ENCODE results near the gene MCM10. TPM values are rescaled to one million over a fixed set of nuclear protein-coding genes. Genes with fewer than 3 reads are reported as not detected.
"Not testable (repeated sequence)": the region's sequence is repeated elsewhere in the genome, so short reads cannot be mapped to it uniquely, and the experiment has no call there.

MCM10 gene
- total RNA-seq, 4 donors from 2014 or later, result 0.22 TPM; not detected in 3

- H3K4me3 ChIP-seq, result no peak overlapping the region
- TF ChIP-seq, protein P1, sequence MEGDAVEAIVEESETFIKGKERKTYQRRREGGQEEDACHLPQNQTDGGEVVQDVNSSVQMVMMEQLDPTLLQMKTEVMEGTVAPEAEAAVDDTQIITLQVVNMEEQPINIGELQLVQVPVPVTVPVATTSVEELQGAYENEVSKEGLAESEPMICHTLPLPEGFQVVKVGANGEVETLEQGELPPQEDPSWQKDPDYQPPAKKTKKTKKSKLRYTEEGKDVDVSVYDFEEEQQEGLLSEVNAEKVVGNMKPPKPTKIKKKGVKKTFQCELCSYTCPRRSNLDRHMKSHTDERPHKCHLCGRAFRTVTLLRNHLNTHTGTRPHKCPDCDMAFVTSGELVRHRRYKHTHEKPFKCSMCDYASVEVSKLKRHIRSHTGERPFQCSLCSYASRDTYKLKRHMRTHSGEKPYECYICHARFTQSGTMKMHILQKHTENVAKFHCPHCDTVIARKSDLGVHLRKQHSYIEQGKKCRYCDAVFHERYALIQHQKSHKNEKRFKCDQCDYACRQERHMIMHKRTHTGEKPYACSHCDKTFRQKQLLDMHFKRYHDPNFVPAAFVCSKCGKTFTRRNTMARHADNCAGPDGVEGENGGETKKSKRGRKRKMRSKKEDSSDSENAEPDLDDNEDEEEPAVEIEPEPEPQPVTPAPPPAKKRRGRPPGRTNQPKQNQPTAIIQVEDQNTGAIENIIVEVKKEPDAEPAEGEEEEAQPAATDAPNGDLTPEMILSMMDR (IDR thresholded peaks at IDR 0.05), result no peak
- TF ChIP-seq EP300 (IDR thresholded peaks at IDR 0.05), result no peak
- no peak for TF ChIP-seq POLR2A (IDR thresholded peaks at IDR 0.05)
- no peaks in the 10 kb centered on the region for H3K4me1 ChIP-seq
- H3K27me3 ChIP-seq, result no peaks in the 10 kb centered on the region
- DNase-seq (ENCODE audit: low spot score in 2 of 2), result no peak
- H3K9me3 ChIP-seq, result no peaks in the 10 kb centered on the region
- no peaks in the 10 kb centered on the region for H3K36me3 ChIP-seq
- H3K27ac ChIP-seq, result no peak overlapping the region
- WGBS, 2 donors, result 73 to 87% methylated on average over 3 of the region's 3 CpGs
These were observed 80.3 kb downstream of the MCM10 start for GRCh38 chr10:13241613-13242012.

GRCh38 chr10:13242260-13242659, 80.9 kb downstream of the MCM10 start:
- not testable (repeated sequence) for H3K27me3 ChIP-seq; H3K27ac ChIP-seq; H3K36me3 ChIP-seq; H3K9me3 ChIP-seq; DNase-seq (ENCODE audit: low spot score in 2 of 2); H3K4me1 ChIP-seq; H3K4me3 ChIP-seq
- WGBS, 2 donors, result 94 to 96% methylated on average over 5 of the region's 5 CpGs

- H3K27me3 ChIP-seq, result no peaks in the 10 kb centered on the region
- H3K27ac ChIP-seq, result no peak overlapping the region
- WGBS, 2 donors, result 71 to 81% methylated on average over 9 of the region's 9 CpGs
- no peaks in the 10 kb centered on the region for H3K9me3 ChIP-seq
- no peak overlapping the region for H3K4me3 ChIP-seq
- DNase-seq (ENCODE audit: low spot score in 2 of 2), result no peak
- H3K4me1 ChIP-seq, result no peaks in the 10 kb centered on the region
- H3K36me3 ChIP-seq, result no peaks in the 10 kb centered on the region
- TF ChIP-seq EP300 (IDR thresholded peaks at IDR 0.05), result no peak
- TF ChIP-seq, protein P1 (IDR thresholded peaks at IDR 0.05), result no peak
These were observed 85.9 kb downstream of the MCM10 start for GRCh38 chr10:13247246-13247645.

- Histone ChIP-seq H3K27me3 (no peaks in the 10 kb centered on the region), H3K9me3 (no peaks in the 10 kb centered on the region), H3K27ac (no peak overlapping the region), H3K4me3 (no peak overlapping the region), H3K36me3 (no peaks in the 10 kb centered on the region), H3K4me1 (no peaks in the 10 kb centered on the region)
- DNase-seq (ENCODE audit: low spot score in 2 of 2), result no peak
- TF ChIP-seq, protein P1 (IDR thresholded peaks at IDR 0.05), result no peak
- no peak for TF ChIP-seq POLR2A (IDR thresholded peaks at IDR 0.05)
- no peak for TF ChIP-seq EP300 (IDR thresholded peaks at IDR 0.05)
- 89 to 91% methylated on average over 4 of the region's 4 CpGs for WGBS, 2 donors
These were observed 86.4 kb downstream of the MCM10 start for GRCh38 chr10:13247784-13248183.

DNA sequence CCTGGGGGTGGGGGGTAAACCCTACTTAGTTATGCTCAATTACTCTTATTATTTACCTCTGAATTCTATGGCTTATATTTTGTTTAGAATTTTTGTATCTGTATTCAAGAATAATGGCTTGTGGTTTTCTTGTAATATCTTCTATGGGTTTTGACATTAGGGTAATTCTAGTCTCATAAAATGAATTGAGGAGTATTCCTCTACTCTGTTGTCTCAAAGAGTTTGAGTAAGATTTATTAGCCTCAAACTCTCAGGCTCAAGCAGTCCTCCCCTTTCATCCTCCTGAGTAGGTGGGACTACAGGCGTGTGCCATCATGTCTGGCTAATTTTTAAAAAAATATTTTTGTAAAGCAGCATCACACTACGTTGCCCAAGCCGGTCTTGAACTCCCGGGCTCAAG, 92.4 kb downstream of the MCM10 start:
- no peak overlapping the region for H3K4me3 ChIP-seq
- H3K27ac ChIP-seq, result no peak overlapping the region
- no peaks in the 10 kb centered on the region for H3K36me3 ChIP-seq
- no peaks in the 10 kb centered on the region for H3K9me3 ChIP-seq
- H3K27me3 ChIP-seq, result no peaks in the 10 kb centered on the region
- TF ChIP-seq, protein P1 (IDR thresholded peaks at IDR 0.05), result no peak
- no peak for TF ChIP-seq POLR2A (IDR thresholded peaks at IDR 0.05)
- TF ChIP-seq EP300 (IDR thresholded peaks at IDR 0.05), result no peak
- WGBS, 2 donors, result 86 to 92% methylated on average over 4 of the region's 4 CpGs
- no peaks in the 10 kb centered on the region for H3K4me1 ChIP-seq
- no peak for DNase-seq (ENCODE audit: low spot score in 2 of 2)

- Histone ChIP-seq H3K4me3 (no peak overlapping the region), H3K36me3 (no peaks in the 10 kb centered on the region), H3K27ac (no peak overlapping the region), H3K4me1 (no peaks in the 10 kb centered on the region), H3K9me3 (peaks cover 0 to 9% (median 0%) of the 10 kb centered on the region in 4 donors), H3K27me3 (no peaks in the 10 kb centered on the region)
- 87 to 95% methylated on average over 2 of the region's 2 CpGs for WGBS, 2 donors
- DNase-seq (ENCODE audit: low spot score in 2 of 2), result no peak
- TF ChIP-seq POLR2A (IDR thresholded peaks at IDR 0.05) (no peak), EP300 (IDR thresholded peaks at IDR 0.05) (no peak)
- TF ChIP-seq, protein P1 (IDR thresholded peaks at IDR 0.05), result no peak
These were observed 95.3 kb downstream of the MCM10 start for GRCh38 chr10:13256627-13257026.

Data from tibial nerve (tissue), 4 donors.